Endodermal cell (in vitro differentiated cells): ENCODE measurements around the gene PAN3. TPM values are rescaled to one million over a fixed set of nuclear protein-coding genes. Genes with fewer than 3 reads are reported as not detected.

Experiments
- DNase-seq: peaks from one replicate; pipeline ENCODE4 v3.0.0-alpha.2; 2017
- H3K27ac ChIP-seq: 2 replicates; pipeline ENCODE4 v1.5.1; 2013; ENCODE audit warnings: mild to moderate bottlenecking, low read depth, low read length, moderate library complexity
- H3K27me3 ChIP-seq: 2 replicates; pipeline ENCODE4 v1.6.1; 2013; ENCODE audit warnings: mild to moderate bottlenecking, low read length, moderate library complexity; ENCODE audit not compliant: insufficient read depth, control insufficient read depth, poor library complexity, severe bottlenecking
- H3K36me3 ChIP-seq: 2 replicates; pipeline ENCODE4 v1.7.0; 2013; ENCODE audit warnings: mild to moderate bottlenecking, low read length, moderate library complexity; ENCODE audit not compliant: control insufficient read depth, insufficient read depth
- H3K4me1 ChIP-seq: one replicate; pipeline ENCODE4 v1.7.0; 2013; ENCODE audit warnings: low read length; ENCODE audit not compliant: control insufficient read depth, insufficient read depth
- H3K4me3 ChIP-seq: 2 replicates; pipeline ENCODE4 v1.5.1; 2013; ENCODE audit warnings: mild to moderate bottlenecking, low read length, moderate library complexity
- H3K9ac ChIP-seq: 2 replicates; pipeline ENCODE4 v1.6.1; 2013; ENCODE audit warnings: mild to moderate bottlenecking, low read length, moderate library complexity; ENCODE audit not compliant: poor library complexity, severe bottlenecking; ENCODE audit errors: extremely low read depth
- H3K9me3 ChIP-seq: 2 replicates; pipeline ENCODE4 v1.6.1; 2013; ENCODE audit warnings: mild to moderate bottlenecking, low read length, moderate library complexity; ENCODE audit not compliant: control insufficient read depth
- H3K27ac Mint-ChIP-seq: 2 replicates; pipeline ENCODE4 v1.8.0; 2020; ENCODE audit warnings: mixed read lengths
- H3K27me3 Mint-ChIP-seq: 2 replicates; pipeline ENCODE4 v1.8.0; 2021; ENCODE audit warnings: mild to moderate bottlenecking, mixed read lengths; ENCODE audit not compliant: insufficient read depth
- H3K36me3 Mint-ChIP-seq: 2 replicates; pipeline ENCODE4 v1.8.0; 2020; ENCODE audit warnings: low read depth, mixed read lengths
- H3K4me1 Mint-ChIP-seq: 2 replicates; pipeline ENCODE4 v1.8.0; 2020; ENCODE audit warnings: mixed read lengths
- H3K4me3 Mint-ChIP-seq: 2 replicates; pipeline ENCODE4 v1.8.0; 2020; ENCODE audit warnings: mild to moderate bottlenecking, moderate library complexity, mixed read lengths
- H3K9me3 Mint-ChIP-seq: 2 replicates; pipeline ENCODE4 v1.8.0; 2020; ENCODE audit warnings: mild to moderate bottlenecking, mixed read lengths
- WGBS, 2 experiments: methylation state at CpG; one replicate each; pipeline versions ENCODE4 v1.1.5 to v1.1.7; 2013; ENCODE audit warnings: missing lambda C conversion rate in 2 of 2, mixed read lengths in 1 of 2; ENCODE audit not compliant: insufficient coverage in 1 of 2, insufficient read length in 1 of 2; 5-methylcytosine and 5-hydroxymethylcytosine counted together
- total RNA-seq, 2 donors: library from RNA; stranded (reverse); fragmentation: NEBNext Ultra II Directional in 1 of 2; extraction: Animal tissue kit (Norgen Biotek cat#: 25700) in 1 of 2; gene quantifications; 2 replicates in 1 of 2; 3 replicates in 1 of 2; pipeline ENCODE4 v1.2.1, GENCODE V29; 2021
- TF ChIP-seq, protein P1 (sequence below): fragments of 200-600 bp; sonication (generic); conservative IDR thresholded peaks from 2 replicates; pipeline ENCODE4 v1.5.0; 2021; ENCODE audit warnings: antibody characterized with exemption, mild to moderate bottlenecking

Gene PAN3
- total RNA-seq, 2 donors from 2014 or later: 73.5 to 73.8 TPM

DNA sequence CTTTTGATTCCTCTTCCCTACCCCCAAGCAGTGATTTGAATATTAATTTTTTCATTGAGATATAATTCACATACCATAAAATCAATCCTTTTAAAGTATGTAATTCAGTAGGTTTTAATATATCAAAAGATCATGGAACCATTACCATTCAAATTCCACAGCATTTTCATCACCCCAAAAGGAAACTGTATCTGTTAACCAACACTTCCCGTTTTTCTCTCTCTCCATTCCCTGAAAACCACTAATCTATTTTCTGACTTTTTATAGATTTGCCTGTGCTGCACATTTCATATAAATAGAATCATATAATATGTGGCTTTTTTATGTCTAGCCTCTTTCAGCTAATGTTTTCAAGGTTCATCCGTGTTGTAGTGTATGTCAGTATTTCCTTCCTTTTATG, 107.1 kb downstream of the PAN3 start:
- Histone ChIP-seq H3K27ac (no peak overlapping the region), H3K9ac (no peak overlapping the region), H3K9me3 (no peaks in the 10 kb centered on the region), H3K36me3 (peaks cover 61% of the 10 kb centered on the region), H3K27me3 (no peaks in the 10 kb centered on the region), H3K4me3 (no peak overlapping the region), H3K4me1 (no peaks in the 10 kb centered on the region)
- TF ChIP-seq, protein P1, sequence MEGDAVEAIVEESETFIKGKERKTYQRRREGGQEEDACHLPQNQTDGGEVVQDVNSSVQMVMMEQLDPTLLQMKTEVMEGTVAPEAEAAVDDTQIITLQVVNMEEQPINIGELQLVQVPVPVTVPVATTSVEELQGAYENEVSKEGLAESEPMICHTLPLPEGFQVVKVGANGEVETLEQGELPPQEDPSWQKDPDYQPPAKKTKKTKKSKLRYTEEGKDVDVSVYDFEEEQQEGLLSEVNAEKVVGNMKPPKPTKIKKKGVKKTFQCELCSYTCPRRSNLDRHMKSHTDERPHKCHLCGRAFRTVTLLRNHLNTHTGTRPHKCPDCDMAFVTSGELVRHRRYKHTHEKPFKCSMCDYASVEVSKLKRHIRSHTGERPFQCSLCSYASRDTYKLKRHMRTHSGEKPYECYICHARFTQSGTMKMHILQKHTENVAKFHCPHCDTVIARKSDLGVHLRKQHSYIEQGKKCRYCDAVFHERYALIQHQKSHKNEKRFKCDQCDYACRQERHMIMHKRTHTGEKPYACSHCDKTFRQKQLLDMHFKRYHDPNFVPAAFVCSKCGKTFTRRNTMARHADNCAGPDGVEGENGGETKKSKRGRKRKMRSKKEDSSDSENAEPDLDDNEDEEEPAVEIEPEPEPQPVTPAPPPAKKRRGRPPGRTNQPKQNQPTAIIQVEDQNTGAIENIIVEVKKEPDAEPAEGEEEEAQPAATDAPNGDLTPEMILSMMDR: no peak
- 94% methylated on average over 2 of the region's 2 CpGs; no CpG with 5 or more reads in 1 of the 2 experiments for WGBS, 2 experiments
- H3K36me3 Mint-ChIP-seq: peaks cover 83% of the 10 kb centered on the region
- no peaks in the 10 kb centered on the region for H3K27me3 Mint-ChIP-seq
- H3K9me3 Mint-ChIP-seq: no peaks in the 10 kb centered on the region
- no peaks in the 10 kb centered on the region for H3K4me1 Mint-ChIP-seq
- DNase-seq: no peak
- H3K27ac Mint-ChIP-seq: no peak overlapping the region
- H3K4me3 Mint-ChIP-seq: no peak overlapping the region

GRCh38 chr13:28246891-28247290, 108.5 kb downstream of the PAN3 start:
- H3K27me3 Mint-ChIP-seq: no peaks in the 10 kb centered on the region
- 95% methylated on average over 1 of the region's 2 CpGs; no CpG with 5 or more reads in 1 of the 2 experiments for WGBS, 2 experiments
- peaks cover 82% of the 10 kb centered on the region for H3K36me3 Mint-ChIP-seq
- H3K4me3 ChIP-seq: no peak overlapping the region
- no peaks in the 10 kb centered on the region for H3K9me3 Mint-ChIP-seq
- H3K9ac ChIP-seq: no peak overlapping the region
- H3K4me3 Mint-ChIP-seq: no peak overlapping the region
- H3K9me3 ChIP-seq: no peaks in the 10 kb centered on the region
- no peak for DNase-seq
- H3K4me1 Mint-ChIP-seq: no peaks in the 10 kb centered on the region
- H3K36me3 ChIP-seq: peaks cover 56% of the 10 kb centered on the region
- no peaks in the 10 kb centered on the region for H3K4me1 ChIP-seq
- H3K27me3 ChIP-seq: no peaks in the 10 kb centered on the region
- no peak overlapping the region for H3K27ac Mint-ChIP-seq
- no peak overlapping the region for H3K27ac ChIP-seq
- TF ChIP-seq, protein P1: no peak

DNA sequence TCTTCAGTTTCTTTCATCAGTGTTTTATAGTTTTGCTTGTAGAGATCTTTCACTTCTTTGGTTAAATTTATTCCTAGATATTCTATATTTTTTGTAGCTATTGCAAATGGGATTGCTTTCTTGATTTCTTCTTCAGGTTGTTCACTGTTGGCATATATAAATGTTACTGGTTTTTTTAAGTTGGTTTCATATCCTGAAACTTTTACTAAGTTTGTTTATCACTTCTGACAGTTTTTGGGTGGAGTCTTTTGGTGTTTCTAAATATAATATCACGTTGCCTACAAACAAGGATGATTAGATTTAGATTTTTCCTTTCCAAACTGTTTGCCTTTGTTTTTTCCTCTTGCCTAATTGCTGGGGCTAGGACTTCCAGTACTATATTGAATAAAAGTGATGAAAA, 109.7 kb downstream of the PAN3 start:
- H3K4me3 Mint-ChIP-seq: no peak overlapping the region

More for the DNA sequence above, 109.7 kb downstream of the PAN3 start:
- 89% methylated on average over 1 of the region's 1 CpG; no CpG with 5 or more reads in 1 of the 2 experiments for WGBS, 2 experiments
- Mint-ChIP-seq H3K27ac (no peak overlapping the region), H3K4me1 (no peaks in the 10 kb centered on the region), H3K9me3 (no peaks in the 10 kb centered on the region), H3K27me3 (no peaks in the 10 kb centered on the region), H3K36me3 (peaks cover 71% of the 10 kb centered on the region)
- no peak for DNase-seq
- Histone ChIP-seq H3K27me3 (no peaks in the 10 kb centered on the region), H3K4me1 (no peaks in the 10 kb centered on the region), H3K4me3 (no peak overlapping the region), H3K9me3 (no peaks in the 10 kb centered on the region), H3K9ac (no peak overlapping the region), H3K36me3 (peaks cover 50% of the 10 kb centered on the region), H3K27ac (no peak overlapping the region)
- TF ChIP-seq, protein P1: no peak
